Measurements from ENCODE around the gene TNRC18.

DNA sequence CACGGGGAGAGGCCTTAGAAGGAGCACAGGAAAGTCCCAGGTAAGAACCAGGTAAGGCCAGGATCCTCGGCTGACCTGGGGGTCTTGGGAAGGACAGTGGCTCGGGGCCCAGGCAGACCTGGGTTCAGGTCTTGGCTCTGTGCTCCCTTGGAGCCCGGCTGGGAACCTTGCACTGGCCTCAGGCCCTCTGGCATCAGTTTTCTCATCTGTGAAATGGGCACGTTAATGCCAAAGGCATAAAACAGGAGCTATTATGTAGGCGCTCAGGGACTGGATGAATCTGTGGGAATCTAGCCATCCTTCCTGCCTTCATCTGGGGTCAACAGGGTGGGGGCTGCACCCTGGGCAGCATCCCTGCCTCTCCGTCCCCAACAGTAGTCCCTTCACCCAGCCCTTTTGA, 149.2 kb downstream of the TNRC18 start:
- TF ChIP-seq POLR2A (IDR thresholded peaks at IDR 0.05) = no peak
- TF ChIP-seq, protein P1, sequence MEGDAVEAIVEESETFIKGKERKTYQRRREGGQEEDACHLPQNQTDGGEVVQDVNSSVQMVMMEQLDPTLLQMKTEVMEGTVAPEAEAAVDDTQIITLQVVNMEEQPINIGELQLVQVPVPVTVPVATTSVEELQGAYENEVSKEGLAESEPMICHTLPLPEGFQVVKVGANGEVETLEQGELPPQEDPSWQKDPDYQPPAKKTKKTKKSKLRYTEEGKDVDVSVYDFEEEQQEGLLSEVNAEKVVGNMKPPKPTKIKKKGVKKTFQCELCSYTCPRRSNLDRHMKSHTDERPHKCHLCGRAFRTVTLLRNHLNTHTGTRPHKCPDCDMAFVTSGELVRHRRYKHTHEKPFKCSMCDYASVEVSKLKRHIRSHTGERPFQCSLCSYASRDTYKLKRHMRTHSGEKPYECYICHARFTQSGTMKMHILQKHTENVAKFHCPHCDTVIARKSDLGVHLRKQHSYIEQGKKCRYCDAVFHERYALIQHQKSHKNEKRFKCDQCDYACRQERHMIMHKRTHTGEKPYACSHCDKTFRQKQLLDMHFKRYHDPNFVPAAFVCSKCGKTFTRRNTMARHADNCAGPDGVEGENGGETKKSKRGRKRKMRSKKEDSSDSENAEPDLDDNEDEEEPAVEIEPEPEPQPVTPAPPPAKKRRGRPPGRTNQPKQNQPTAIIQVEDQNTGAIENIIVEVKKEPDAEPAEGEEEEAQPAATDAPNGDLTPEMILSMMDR (IDR thresholded peaks at IDR 0.05) = no peak

Data from lower leg skin (tissue), 3 donors.